Activated T-helper 2 cell treated with anti-CD3 and anti-CD28 coated beads, Interferon-gamma antibody, Interleukin-2, Interleukin-4, amounts not matched to agents 10 μg/mL and 5 μg/mL and 100 μg/mL, durations not matched to agents 14 hours and 24 hours and 36 hours (primary cell): ENCODE results near the gene SPACA6. TPM values are rescaled to one million over a fixed set of nuclear protein-coding genes. Genes with fewer than 3 reads are reported as not detected.
"Not testable (repeated sequence)": the region's sequence is repeated elsewhere in the genome, so short reads cannot be mapped to it uniquely, and the experiment has no call there.

ENCODE experiments used
- DNase-seq: peaks from one replicate; pipeline ENCODE4 v3.0.0; 2021; ENCODE audit warnings: low spot score
- H3K27ac Mint-ChIP-seq: one replicate; pipeline ENCODE4 v1.8.0; 2021; ENCODE audit warnings: mixed read lengths
- H3K27me3 Mint-ChIP-seq: one replicate; pipeline ENCODE4 v1.8.0; 2021; ENCODE audit warnings: low read depth, mixed read lengths
- H3K36me3 Mint-ChIP-seq: one replicate; pipeline ENCODE4 v1.8.0; 2021; ENCODE audit warnings: low read depth, mixed read lengths
- H3K4me1 Mint-ChIP-seq: one replicate; pipeline ENCODE4 v1.8.0; 2021; ENCODE audit warnings: low read depth, mixed read lengths
- H3K4me3 Mint-ChIP-seq: one replicate; pipeline ENCODE4 v1.8.0; 2021; ENCODE audit warnings: low read depth, mild to moderate bottlenecking, moderate library complexity, mixed read lengths
- H3K9me3 Mint-ChIP-seq: one replicate; pipeline ENCODE4 v1.8.0; 2021; ENCODE audit warnings: mixed read lengths
- intact Hi-C: fragments of 100-400 bp; cut with micrococcal nuclease; formaldehyde crosslinking; loops from one replicate; pipeline ENCODE4 v1.15.1; 2023
- total RNA-seq: library from RNA; stranded (reverse); gene quantifications from 2 replicates; pipeline ENCODE4 v1.2.3, GENCODE V29; 2022

SPACA6 gene
- 6.7 and 10.9 TPM in 2 replicates for total RNA-seq

DNA sequence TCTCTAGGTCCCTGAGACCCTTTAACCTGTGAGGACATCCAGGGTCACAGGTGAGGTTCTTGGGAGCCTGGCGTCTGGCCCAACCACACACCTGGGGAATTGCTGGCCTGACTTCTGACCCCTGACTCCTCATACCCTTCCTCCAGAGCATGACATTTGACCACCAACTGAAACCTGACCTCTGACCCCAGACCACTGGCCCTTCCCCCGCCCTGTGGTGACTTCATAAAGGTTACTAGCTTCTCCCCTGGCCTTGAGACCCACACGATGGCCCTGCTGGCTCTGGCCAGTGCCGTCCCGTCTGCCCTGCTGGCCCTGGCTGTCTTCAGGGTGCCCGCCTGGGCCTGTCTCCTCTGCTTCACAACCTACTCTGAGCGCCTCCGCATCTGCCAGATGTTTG lies at the start of gene SPACA6:
Gene SPACA6, plus strand, starts transcription at position 71 of the 400 bp plus-strand sequence. Its CDS starts 197 bp downstream, at position 268.
- peaks cover 6% of the 10 kb centered on the region for H3K4me1 Mint-ChIP-seq
- H3K9me3 Mint-ChIP-seq: no peaks in the 10 kb centered on the region
- peaks cover 3% of the 10 kb centered on the region for H3K36me3 Mint-ChIP-seq
- DNase-seq: no peak
- intact Hi-C loops: no loop called here
- peaks cover 5% of the 10 kb centered on the region for H3K27me3 Mint-ChIP-seq
- no peak within 1 kb of the TSS for H3K27ac Mint-ChIP-seq
- peak within 1 kb of the TSS; percentile 19 for H3K4me3 Mint-ChIP-seq

- peaks cover 40% of the 10 kb centered on the region for H3K27me3 Mint-ChIP-seq
- no peak overlapping the region for H3K27ac Mint-ChIP-seq
- intact Hi-C loops: loop anchor here (2.0 kb wide), 1 partner anchor 14 kb away; the partner anchor contains the start of gene SIGLEC5
Measured at GRCh38 chr19:51644636-51645271, 48.4 kb upstream of the SPACA6 start.

DNA sequence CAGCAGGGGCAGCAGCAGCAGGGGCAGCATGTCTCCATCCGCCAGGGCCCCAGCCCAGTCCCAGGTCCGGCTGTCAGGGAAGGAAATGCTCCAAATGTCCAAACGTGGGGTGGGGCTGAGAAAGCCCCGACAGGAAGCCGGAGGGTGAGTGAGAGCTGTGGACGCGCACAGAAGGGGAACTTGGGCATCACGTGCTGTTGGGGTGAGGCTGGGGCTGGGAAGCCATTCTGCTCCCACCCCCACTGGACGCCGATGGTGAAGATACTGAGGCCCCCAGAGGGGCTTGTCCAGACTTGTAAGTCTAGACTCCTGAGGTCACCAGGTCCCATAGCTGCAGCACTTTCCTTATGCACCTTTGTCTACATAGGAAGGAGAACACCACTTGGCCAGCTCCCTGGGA lies 46.4 kb upstream of the SPACA6 start, which contains the start of gene SIGLEC14:
Gene SIGLEC14, minus strand, starts transcription at position 96 of the 400 bp plus-strand sequence. Its CDS starts 66 bp downstream, at position 30.
- H3K27ac Mint-ChIP-seq, H3K4me1 Mint-ChIP-seq, H3K36me3 Mint-ChIP-seq, H3K9me3 Mint-ChIP-seq, intact Hi-C loops, DNase-seq, H3K4me3 Mint-ChIP-seq: not testable (repeated sequence)
- H3K27me3 Mint-ChIP-seq: peaks cover 31% of the 10 kb centered on the region

More at GRCh38 chr19:51644636-51645271, 48.4 kb upstream of the SPACA6 start:
- no peaks in the 10 kb centered on the region for H3K36me3 Mint-ChIP-seq
- DNase-seq: no peak
- no peaks in the 10 kb centered on the region for H3K9me3 Mint-ChIP-seq
- H3K4me1 Mint-ChIP-seq: peaks cover 3% of the 10 kb centered on the region
- H3K4me3 Mint-ChIP-seq: no peak overlapping the region

- intact Hi-C loops: no loop called here
- peaks cover 28% of the 10 kb centered on the region for H3K27me3 Mint-ChIP-seq
- no peak for DNase-seq
- peaks cover 3% of the 10 kb centered on the region for H3K4me1 Mint-ChIP-seq
- H3K4me3 Mint-ChIP-seq: no peak overlapping the region
- H3K36me3 Mint-ChIP-seq: no peaks in the 10 kb centered on the region
- H3K27ac Mint-ChIP-seq: no peak overlapping the region
- H3K9me3 Mint-ChIP-seq: no peaks in the 10 kb centered on the region
Measured at GRCh38 chr19:51647318-51647717, 45.8 kb upstream of the SPACA6 start.

- Mint-ChIP-seq H3K27ac (no peak overlapping the region), H3K27me3 (peaks cover 16% of the 10 kb centered on the region), H3K36me3 (no peaks in the 10 kb centered on the region), H3K9me3 (no peaks in the 10 kb centered on the region), H3K4me3 (no peak overlapping the region), H3K4me1 (peaks cover 3% of the 10 kb centered on the region)
- no peak for DNase-seq
- intact Hi-C loops: no loop called here
Measured at GRCh38 chr19:51651216-51651846, 41.8 kb upstream of the SPACA6 start.

GRCh38 chr19:51652266-51652665 lies 40.9 kb upstream of the SPACA6 start:
- H3K9me3 Mint-ChIP-seq: no peaks in the 10 kb centered on the region
- peaks cover 8% of the 10 kb centered on the region for H3K4me1 Mint-ChIP-seq
- no peaks in the 10 kb centered on the region for H3K36me3 Mint-ChIP-seq
- no peak overlapping the region for H3K27ac Mint-ChIP-seq
- DNase-seq: no peak
- no peak overlapping the region for H3K4me3 Mint-ChIP-seq
- peaks cover 20% of the 10 kb centered on the region for H3K27me3 Mint-ChIP-seq
- intact Hi-C loops: no loop called here

DNA sequence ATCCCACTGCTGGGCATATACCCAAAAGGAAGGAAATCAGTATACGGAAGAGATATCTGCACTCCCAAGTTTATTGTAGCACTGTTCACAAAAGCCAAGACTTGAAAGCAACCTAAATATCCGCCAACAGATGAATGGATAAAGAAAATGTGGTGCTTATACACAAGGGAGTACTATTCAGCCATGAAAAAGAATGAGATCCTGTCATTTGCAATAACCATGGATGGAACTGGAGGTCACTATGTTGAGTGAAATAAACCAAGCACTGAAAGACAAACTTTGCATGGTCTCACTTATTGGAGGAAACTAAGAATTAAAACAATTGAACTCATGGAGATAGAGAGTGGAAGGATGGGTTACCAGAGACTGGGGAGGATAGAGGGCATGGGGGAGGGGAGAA lies 40.0 kb upstream of the SPACA6 start:
- H3K27ac Mint-ChIP-seq: no peak overlapping the region
- DNase-seq: no peak
- H3K9me3 Mint-ChIP-seq: no peaks in the 10 kb centered on the region
- H3K36me3 Mint-ChIP-seq: no peaks in the 10 kb centered on the region
- no peak overlapping the region for H3K4me3 Mint-ChIP-seq
- H3K27me3 Mint-ChIP-seq: peaks cover 21% of the 10 kb centered on the region
- intact Hi-C loops: no loop called here
- peaks cover 8% of the 10 kb centered on the region for H3K4me1 Mint-ChIP-seq

GRCh38 chr19:51654783-51655182 lies 38.3 kb upstream of the SPACA6 start:
- intact Hi-C loops: no loop called here
- no peak for DNase-seq
- no peaks in the 10 kb centered on the region for H3K36me3 Mint-ChIP-seq
- no peak overlapping the region for H3K4me3 Mint-ChIP-seq
- H3K4me1 Mint-ChIP-seq: peaks cover 8% of the 10 kb centered on the region
- no peaks in the 10 kb centered on the region for H3K9me3 Mint-ChIP-seq
- H3K27ac Mint-ChIP-seq: no peak overlapping the region
- H3K27me3 Mint-ChIP-seq: peaks cover 15% of the 10 kb centered on the region

GRCh38 chr19:51660975-51661600 lies 32.0 kb upstream of the SPACA6 start:
- no peaks in the 10 kb centered on the region for H3K36me3 Mint-ChIP-seq
- H3K27ac Mint-ChIP-seq: no peak overlapping the region
- H3K4me3 Mint-ChIP-seq: no peak overlapping the region
- peak; percentile 26 for DNase-seq
- H3K27me3 Mint-ChIP-seq: peaks cover 21% of the 10 kb centered on the region
- no peaks in the 10 kb centered on the region for H3K9me3 Mint-ChIP-seq
- peaks cover 5% of the 10 kb centered on the region for H3K4me1 Mint-ChIP-seq
- intact Hi-C loops: no loop called here

DNA sequence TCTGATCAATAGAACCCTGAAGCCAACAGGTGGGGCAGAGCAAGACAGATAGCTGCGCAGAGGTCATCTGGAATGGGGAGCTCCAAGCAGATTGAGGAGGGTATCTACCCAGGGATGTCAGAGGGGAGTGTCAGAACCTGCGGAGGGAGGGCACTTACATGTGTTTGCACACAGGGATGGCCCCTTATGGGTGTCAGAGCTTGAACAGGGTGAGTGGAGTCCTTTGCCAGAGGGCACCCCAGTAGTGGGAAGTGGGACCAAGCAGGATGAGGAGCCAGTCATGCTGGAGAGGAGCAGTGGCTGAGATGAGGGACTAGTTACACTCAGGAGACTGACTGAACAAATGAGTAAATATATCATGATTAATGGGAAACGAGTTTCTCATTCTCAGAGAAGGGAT lies 29.5 kb upstream of the SPACA6 start:
- intact Hi-C loops: no loop called here
- no peak for DNase-seq
- H3K27me3 Mint-ChIP-seq: peaks cover 14% of the 10 kb centered on the region
- no peak overlapping the region for H3K4me3 Mint-ChIP-seq
- no peaks in the 10 kb centered on the region for H3K9me3 Mint-ChIP-seq
- no peaks in the 10 kb centered on the region for H3K4me1 Mint-ChIP-seq
- no peaks in the 10 kb centered on the region for H3K36me3 Mint-ChIP-seq
- no peak overlapping the region for H3K27ac Mint-ChIP-seq

- Mint-ChIP-seq H3K9me3 (no peaks in the 10 kb centered on the region), H3K36me3 (no peaks in the 10 kb centered on the region), H3K4me3 (no peak overlapping the region), H3K27me3 (peaks cover 14% of the 10 kb centered on the region), H3K27ac (no peak overlapping the region), H3K4me1 (peaks cover under 1% of the 10 kb centered on the region)
- intact Hi-C loops: no loop called here
- DNase-seq: no peak
Measured at GRCh38 chr19:51664131-51664530, 29.0 kb upstream of the SPACA6 start.

DNA sequence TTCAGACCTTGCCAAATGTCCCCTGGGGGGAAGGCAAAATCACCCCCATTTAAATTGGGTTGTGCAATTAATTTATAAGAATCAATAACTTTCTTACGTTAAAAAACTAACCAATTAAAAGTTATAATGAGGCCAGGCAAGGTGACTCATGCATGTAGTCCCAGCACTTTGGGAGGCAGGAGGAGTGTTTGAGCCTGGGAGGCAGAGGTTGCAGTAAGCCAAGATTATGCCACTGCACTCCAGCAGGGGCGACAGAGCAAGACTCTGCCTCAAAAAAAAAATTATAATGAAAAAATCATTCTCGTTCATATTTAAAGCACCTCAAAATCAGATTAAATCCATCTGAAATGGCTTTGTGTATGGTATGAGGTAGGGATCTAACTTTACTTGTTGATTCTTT lies 28.1 kb upstream of the SPACA6 start:
- Mint-ChIP-seq H3K4me1 (peaks cover 5% of the 10 kb centered on the region), H3K36me3 (no peaks in the 10 kb centered on the region), H3K4me3 (no peak overlapping the region), H3K27ac (no peak overlapping the region), H3K9me3 (no peaks in the 10 kb centered on the region), H3K27me3 (peaks cover 14% of the 10 kb centered on the region)
- no peak for DNase-seq
- intact Hi-C loops: no loop called here

- Mint-ChIP-seq H3K4me1 (peaks cover 5% of the 10 kb centered on the region), H3K9me3 (no peaks in the 10 kb centered on the region), H3K27ac (no peak overlapping the region), H3K36me3 (no peaks in the 10 kb centered on the region), H3K4me3 (no peak overlapping the region), H3K27me3 (peaks cover 10% of the 10 kb centered on the region)
- intact Hi-C loops: no loop called here
- DNase-seq: no peak
Measured at GRCh38 chr19:51668216-51668615, 24.9 kb upstream of the SPACA6 start.
